HepG2 (cell line): Measurements from ENCODE around the gene DENND4B. TPM values are rescaled to one million over a fixed set of nuclear protein-coding genes. Genes with fewer than 3 reads are reported as not detected.

Experiments used
- ATAC-seq: fragments of 200-7000 bp; cut with Tn5 transposase; 3 replicates; pipeline ENCODE4 v1.9.1; 2020; ENCODE audit warnings: mild to moderate bottlenecking, moderate library complexity
- BruUV-seq: library from RNA; stranded (reverse); fragments of 400-500 nt; replicated peaks from 2 replicates; lab custom pipeline; 2021; lab: Mats Ljungman, UMichigan
- CTCF ChIA-PET: fragments of 300-600 bp; formaldehyde crosslinking; extraction: SDS; loops from one replicate; lab custom pipeline; 2021; ENCODE audit warnings: low total read pairs, inconsistent platforms, low intra/inter-chr PET ratio; lab: Yijun Ruan, JAX
- POLR2A ChIA-PET: fragments of 350-600 bp; sonication (Branson Sonifier 250); formaldehyde crosslinking; loops from one replicate; lab custom pipeline; 2020; ENCODE audit warnings: antibody characterized with exemption, inconsistent platforms; lab: Yijun Ruan, JAX
- DNase-seq: peaks from one replicate; pipeline ENCODE4 v3.0.0-alpha.2; 2015; ENCODE audit warnings: low spot score
- FAIRE-seq: peaks from 3 replicates; lab custom pipeline; 2011; peaks lifted over from hg19 to GRCh38; lab: Jason Lieb, UNC
- H2AFZ ChIP-seq: one replicate; pipeline ENCODE4 v1.6.1; 2011; ENCODE audit warnings: low read length, inconsistent platforms
- H3K27ac ChIP-seq: fragments of 300-600 bp; 3 replicates; pipeline ENCODE4 v1.8.0; 2011; ENCODE audit warnings: mixed run types, mild to moderate bottlenecking, mixed read lengths, low read length, inconsistent platforms; ENCODE audit not compliant: insufficient read depth; ENCODE audit errors: extremely low read length
- H3K27me3 ChIP-seq, 2 experiments: fragments of 200-600 bp in 1 of 2; 2 replicates in 1 of 2; 3 replicates in 1 of 2; pipeline versions ENCODE4 v1.6.0 to v1.8.0; 2011; ENCODE audit warnings: low read length in 2 of 2, mild to moderate bottlenecking in 2 of 2, moderate library complexity in 2 of 2, inconsistent platforms in 1 of 2; ENCODE audit not compliant: insufficient read depth in 2 of 2, control insufficient read depth in 1 of 2
- H3K36me3 ChIP-seq, 2 experiments: fragments of 200-600 bp in 1 of 2; replicated peaks in 1 of 2; 2 replicates in 1 of 2; 3 replicates in 1 of 2; pipeline versions ENCODE4 v1.5.1 to v1.8.0; 2011; ENCODE audit warnings: low read length in 2 of 2, inconsistent platforms in 1 of 2; ENCODE audit not compliant: insufficient read depth in 2 of 2, control insufficient read depth in 1 of 2
- H3K4me1 ChIP-seq: 2 replicates; pipeline ENCODE4 v1.5.1; 2012; ENCODE audit warnings: low read length, inconsistent platforms; ENCODE audit not compliant: insufficient read depth
- H3K4me2 ChIP-seq: 2 replicates; pipeline ENCODE4 v1.6.0; 2011; ENCODE audit warnings: low read depth, low read length, inconsistent platforms
- H3K4me3 ChIP-seq, 3 experiments: fragments of 200-600 bp in 1 of 3; sonication (generic), shearing (Covaris generic) in 1 of 3; replicated peaks in 1 of 3; 2 replicates each; pipeline ENCODE4 v1.5.1; 2011 to 2016; ENCODE audit warnings: low read length in 3 of 3, inconsistent platforms in 2 of 3, low read depth in 2 of 3, mild to moderate bottlenecking in 2 of 3, control low read depth in 1 of 3, mixed read lengths in 1 of 3; ENCODE audit not compliant: insufficient read depth in 1 of 3
- H3K79me2 ChIP-seq: one replicate; pipeline ENCODE4 v1.6.1; 2011; ENCODE audit warnings: low read length, inconsistent platforms; ENCODE audit not compliant: insufficient read depth
- H3K9ac ChIP-seq: 2 replicates; pipeline ENCODE4 v1.6.0; 2011; ENCODE audit warnings: mild to moderate bottlenecking, low read depth, low read length, inconsistent platforms; ENCODE audit not compliant: insufficient read depth
- H3K9me3 ChIP-seq: 2 replicates; pipeline ENCODE4 v1.5.1; 2012; ENCODE audit warnings: mild to moderate bottlenecking, low read length
- H4K20me1 ChIP-seq: 2 replicates; pipeline ENCODE4 v1.6.0; 2011; ENCODE audit warnings: inconsistent platforms, mild to moderate bottlenecking, low read length, moderate library complexity; ENCODE audit not compliant: insufficient read depth
- BORCS8-MEF2B ChIP-seq: sonication (generic); formaldehyde crosslinking; IDR thresholded peaks from 2 replicates; pipeline ENCODE4 v1.8.0; 2022; ENCODE audit warnings: mild to moderate bottlenecking, missing genetic modification reagents
- CCAR2 ChIP-seq: fragments of 200-400 bp; formaldehyde crosslinking; optimal IDR thresholded peaks from 2 replicates; pipeline ENCODE3; 2018; ENCODE audit warnings: low read depth, mild to moderate bottlenecking, low read length, moderate library complexity
- CREB1 ChIP-seq, 2 experiments: fragments of 450-650 bp in 1 of 2; IDR thresholded peaks; 2 replicates each; pipeline ENCODE4 v1.6.1; 2016 to 2017; ENCODE audit warnings: control low read depth in 1 of 2, mild to moderate bottlenecking in 1 of 2, missing compliant biosample characterization in 1 of 2, missing genetic modification characterization in 1 of 2
- JUNB ChIP-seq: sonication (generic); formaldehyde crosslinking; IDR thresholded peaks from 2 replicates; pipeline ENCODE4 v1.8.0; 2022; ENCODE audit warnings: missing genetic modification reagents, mild to moderate bottlenecking, borderline replicate concordance
- JUND ChIP-seq: sonication (generic); formaldehyde crosslinking; IDR thresholded peaks from 2 replicates; pipeline ENCODE4 v1.8.0; 2022; ENCODE audit warnings: mild to moderate bottlenecking, missing genetic modification reagents
- LCORL ChIP-seq, 2 experiments: fragments of 450-650 bp in 1 of 2; sonication (generic) in 1 of 2; formaldehyde crosslinking in 1 of 2; IDR thresholded peaks; 2 replicates each; pipeline versions ENCODE4 v1.5.0 to v1.6.1; 2017 to 2020; ENCODE audit warnings: antibody characterized with exemption in 1 of 2, missing genetic modification reagents in 1 of 2
- MAX ChIP-seq: IDR thresholded peaks from 2 replicates; pipeline ENCODE4 v1.6.1; 2012; ENCODE audit warnings: inconsistent platforms
- MTA3 ChIP-seq: sonication (generic); formaldehyde crosslinking; IDR thresholded peaks from 2 replicates; pipeline ENCODE4 v1.4.0; 2020; ENCODE audit warnings: missing genetic modification reagents
- PREB ChIP-seq: sonication (generic); formaldehyde crosslinking; IDR thresholded peaks from 2 replicates; pipeline ENCODE4 v1.4.0; 2020; ENCODE audit warnings: missing genetic modification reagents
- RARA ChIP-seq: IDR thresholded peaks from 2 replicates; pipeline ENCODE4 v1.6.1; 2016; ENCODE audit warnings: missing genetic modification reagents, missing compliant biosample characterization
- TFE3 ChIP-seq: IDR thresholded peaks from 2 replicates; pipeline ENCODE4 v1.6.1; 2016
- ZFP36 ChIP-seq: fragments of 150-350 bp; IDR thresholded peaks from 2 replicates; pipeline ENCODE4 v1.6.1; 2018; ENCODE audit warnings: borderline replicate concordance, low read length, low read depth; ENCODE audit not compliant: partially characterized antibody
- ZNF432 ChIP-seq: sonication (generic); formaldehyde crosslinking; IDR thresholded peaks from 2 replicates; pipeline ENCODE4 v1.5.0; 2020; ENCODE audit warnings: missing genetic modification reagents, mild to moderate bottlenecking, borderline replicate concordance
- WGBS: methylation state at CpG from one replicate; pipeline ENCODE4 v1.1.6; 2017; ENCODE audit warnings: low lambda C conversion rate; 5-methylcytosine and 5-hydroxymethylcytosine counted together
- in situ Hi-C: cut with HindIII; loops from 2 replicates; pipeline ENCODE4 v1.10.0; 2017; ENCODE audit warnings: low pct_unique_long_range_greater_than_20kb; ENCODE audit not compliant: extremely low pct_ligation_motif_present
- intact Hi-C: fragments of 100-400 bp; cut with micrococcal nuclease; formaldehyde crosslinking; loops from one replicate; pipeline ENCODE4 v1.10.0; 2022; ENCODE audit not compliant: unreplicated experiment
- polyA plus RNA-seq, 8 experiments: library from polyadenylated mRNA; depleted of rRNA in 3 of 8; stranded (reverse) in 7 of 8; unstranded in 1 of 8; fragments of >200 nt; fragmentation: Illumina TruSeq in 4 of 8; extraction: Trizol in 4 of 8; gene quantifications; 2 replicates each; pipeline versions ENCODE4 v1.2.1 to v1.2.3, GENCODE V29; 2011 to 2016; ENCODE audit warnings: low read depth in 4 of 8, missing spikeins in 1 of 8, mixed read lengths in 1 of 8; ENCODE audit not compliant: insufficient read depth in 1 of 8
- total RNA-seq, 5 experiments: library from RNA; depleted of rRNA; stranded (reverse); fragments of >200 nt; fragmentation: Illumina TruSeq; extraction: Trizol; gene quantifications; 2 replicates each; pipeline ENCODE4 v1.2.3, GENCODE V29; 2016; ENCODE audit warnings: low read depth in 1 of 5

DENND4B gene
- total and polyA plus RNA-seq, 2 of the 13 experiments (the other 11 are each of a cell fraction or from before 2014, with no cell fraction given), result 15.1 to 20.3 TPM

GRCh38 chr1:153944005-153944826 lies 2.3 kb downstream of the DENND4B start (continued):
- TF ChIP-seq CREB1 (IDR thresholded peaks at IDR 0.05) (peak; percentile 85), CREB1 (CRISPR knock-in tag; IDR thresholded peaks at IDR 0.05) (no peak)

- no peaks in the 10 kb centered on the region for H3K9me3 ChIP-seq
- peaks cover 7 to 36% of the 10 kb centered on the region in 2 experiments; a peak in 4 of 5 replicates for H3K36me3 ChIP-seq
- no peaks in the 10 kb centered on the region for H3K27me3 ChIP-seq
- H4K20me1 ChIP-seq, result no peaks in the 10 kb centered on the region
- DNase-seq (no peak), FAIRE-seq (no peak), ATAC-seq (no peak)
- ChIA-PET POLR2A (interaction anchor here (2.4 to 5.3 kb wide), 3 partner anchors 19 to 24 kb away, joined by 20 to 43 read pairs (median 41); partner anchors contain the start of genes CREB3L4, GATAD2B and SLC39A1), CTCF (no interaction called here)
- no peak overlapping the region for H2AFZ ChIP-seq
- H3K4me3 ChIP-seq, result no peak overlapping the region
- H3K9ac ChIP-seq, result no peak overlapping the region
- in situ Hi-C loops (loop anchor here (10.0 kb wide), 1 partner anchor 118 kb away; no protein-coding TSS in a partner anchor), intact Hi-C loops (no loop called here)
- H3K79me2 ChIP-seq, result peaks cover 11% of the 10 kb centered on the region
- peaks cover 40% of the 10 kb centered on the region for H3K4me1 ChIP-seq
- WGBS, result 85% methylated on average over 6 of the region's 11 CpGs
- BruUV-seq, result no TSS peak
- H3K4me2 ChIP-seq, result no peak overlapping the region
- peak overlapping the region; percentile 19 for H3K27ac ChIP-seq
- TF ChIP-seq CCAR2 (no peak), JUND (CRISPR knock-in tag) (no peak), JUNB (no peak), BORCS8-MEF2B (CRISPR knock-in tag) (no peak), PREB (CRISPR knock-in tag) (no peak), ZFP36 (no peak), MTA3 (no peak), RARA (CRISPR knock-in tag) (peak; percentile 52; the same call in 1 of the 2 replicates), TFE3 (CRISPR knock-in tag) (no peak), LCORL (IDR thresholded peaks at IDR 0.05) (no peak), LCORL (CRISPR knock-in tag; IDR thresholded peaks at IDR 0.05) (no peak), MAX (no peak), ZNF432 (CRISPR knock-in tag) (no peak)
Measured at GRCh38 chr1:153942766-153943549, 3.6 kb downstream of the DENND4B start.
